HepG2 (cell line): Measurements from ENCODE around the gene MTFP1.

Experiments used
- DPF2 ChIP-seq: sonication (generic); formaldehyde crosslinking; IDR thresholded peaks from 2 replicates; pipeline ENCODE4 v1.4.0; 2020; ENCODE audit warnings: mild to moderate bottlenecking, low read depth, missing genetic modification reagents, borderline replicate concordance
- EZH2 ChIP-seq: conservative IDR thresholded peaks from 2 replicates; pipeline ENCODE4 v1.6.1; 2012; ENCODE audit warnings: mild to moderate bottlenecking, low read depth, low read length, moderate library complexity
- MIXL1 ChIP-seq: IDR thresholded peaks from 2 replicates; pipeline ENCODE4 v1.6.1; 2016
- MXD4 ChIP-seq: IDR thresholded peaks from 2 replicates; pipeline ENCODE4 v1.6.1; 2016; ENCODE audit warnings: mild to moderate bottlenecking, missing biosample characterization, missing genetic modification reagents
- POLR2AphosphoS5 ChIP-seq: IDR thresholded peaks from 2 replicates; pipeline ENCODE4 v1.6.1; 2012; ENCODE audit warnings: low read depth, low read length
- SMC3 ChIP-seq: IDR thresholded peaks from 2 replicates; pipeline ENCODE4 v1.6.1; 2011; ENCODE audit warnings: low read length, improper control_type of control experiment
- TF ChIP-seq, protein P1 (sequence below): sonication (generic); formaldehyde crosslinking; IDR thresholded peaks from 2 replicates; pipeline ENCODE4 v1.4.0; 2020; ENCODE audit warnings: missing genetic modification reagents
- TF ChIP-seq, protein P2 (sequence below): sonication (generic); formaldehyde crosslinking; IDR thresholded peaks from 2 replicates; pipeline ENCODE4 v1.5.0; 2020; ENCODE audit warnings: mild to moderate bottlenecking, missing genetic modification reagents, moderate library complexity
- TF ChIP-seq, protein P3 (sequence below): sonication (generic); formaldehyde crosslinking; IDR thresholded peaks from 2 replicates; pipeline ENCODE4 v1.5.0; 2020; ENCODE audit warnings: missing genetic modification reagents, mild to moderate bottlenecking, borderline replicate concordance

DNA sequence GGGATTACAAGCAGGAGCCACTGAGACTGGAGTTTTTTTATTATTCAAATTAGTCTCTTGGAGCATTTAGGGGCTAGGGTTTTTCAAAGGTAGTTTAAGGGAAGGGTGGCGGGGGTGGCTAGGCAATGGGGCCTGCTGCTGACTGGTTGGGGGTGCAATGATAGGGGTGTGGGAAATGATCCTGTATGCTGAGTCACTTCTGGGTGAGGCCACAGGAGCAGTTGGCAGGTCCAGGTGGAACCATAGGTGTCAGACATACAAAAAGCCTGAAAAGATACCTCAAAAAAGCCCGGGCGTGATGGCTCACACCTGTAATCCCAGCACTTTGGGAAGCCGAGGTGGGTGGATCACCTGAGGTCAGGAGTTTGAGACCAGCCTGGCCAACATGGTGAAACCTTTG is 13.7 kb downstream of the MTFP1 start:
- TF ChIP-seq MXD4 (CRISPR knock-in tag) = no peak
- no peak for TF ChIP-seq SMC3
- TF ChIP-seq, protein P1, sequence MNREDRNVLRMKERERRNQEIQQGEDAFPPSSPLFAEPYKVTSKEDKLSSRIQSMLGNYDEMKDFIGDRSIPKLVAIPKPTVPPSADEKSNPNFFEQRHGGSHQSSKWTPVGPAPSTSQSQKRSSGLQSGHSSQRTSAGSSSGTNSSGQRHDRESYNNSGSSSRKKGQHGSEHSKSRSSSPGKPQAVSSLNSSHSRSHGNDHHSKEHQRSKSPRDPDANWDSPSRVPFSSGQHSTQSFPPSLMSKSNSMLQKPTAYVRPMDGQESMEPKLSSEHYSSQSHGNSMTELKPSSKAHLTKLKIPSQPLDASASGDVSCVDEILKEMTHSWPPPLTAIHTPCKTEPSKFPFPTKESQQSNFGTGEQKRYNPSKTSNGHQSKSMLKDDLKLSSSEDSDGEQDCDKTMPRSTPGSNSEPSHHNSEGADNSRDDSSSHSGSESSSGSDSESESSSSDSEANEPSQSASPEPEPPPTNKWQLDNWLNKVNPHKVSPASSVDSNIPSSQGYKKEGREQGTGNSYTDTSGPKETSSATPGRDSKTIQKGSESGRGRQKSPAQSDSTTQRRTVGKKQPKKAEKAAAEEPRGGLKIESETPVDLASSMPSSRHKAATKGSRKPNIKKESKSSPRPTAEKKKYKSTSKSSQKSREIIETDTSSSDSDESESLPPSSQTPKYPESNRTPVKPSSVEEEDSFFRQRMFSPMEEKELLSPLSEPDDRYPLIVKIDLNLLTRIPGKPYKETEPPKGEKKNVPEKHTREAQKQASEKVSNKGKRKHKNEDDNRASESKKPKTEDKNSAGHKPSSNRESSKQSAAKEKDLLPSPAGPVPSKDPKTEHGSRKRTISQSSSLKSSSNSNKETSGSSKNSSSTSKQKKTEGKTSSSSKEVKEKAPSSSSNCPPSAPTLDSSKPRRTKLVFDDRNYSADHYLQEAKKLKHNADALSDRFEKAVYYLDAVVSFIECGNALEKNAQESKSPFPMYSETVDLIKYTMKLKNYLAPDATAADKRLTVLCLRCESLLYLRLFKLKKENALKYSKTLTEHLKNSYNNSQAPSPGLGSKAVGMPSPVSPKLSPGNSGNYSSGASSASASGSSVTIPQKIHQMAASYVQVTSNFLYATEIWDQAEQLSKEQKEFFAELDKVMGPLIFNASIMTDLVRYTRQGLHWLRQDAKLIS (CRISPR knock-in tag) = no peak
- TF ChIP-seq, protein P2, sequence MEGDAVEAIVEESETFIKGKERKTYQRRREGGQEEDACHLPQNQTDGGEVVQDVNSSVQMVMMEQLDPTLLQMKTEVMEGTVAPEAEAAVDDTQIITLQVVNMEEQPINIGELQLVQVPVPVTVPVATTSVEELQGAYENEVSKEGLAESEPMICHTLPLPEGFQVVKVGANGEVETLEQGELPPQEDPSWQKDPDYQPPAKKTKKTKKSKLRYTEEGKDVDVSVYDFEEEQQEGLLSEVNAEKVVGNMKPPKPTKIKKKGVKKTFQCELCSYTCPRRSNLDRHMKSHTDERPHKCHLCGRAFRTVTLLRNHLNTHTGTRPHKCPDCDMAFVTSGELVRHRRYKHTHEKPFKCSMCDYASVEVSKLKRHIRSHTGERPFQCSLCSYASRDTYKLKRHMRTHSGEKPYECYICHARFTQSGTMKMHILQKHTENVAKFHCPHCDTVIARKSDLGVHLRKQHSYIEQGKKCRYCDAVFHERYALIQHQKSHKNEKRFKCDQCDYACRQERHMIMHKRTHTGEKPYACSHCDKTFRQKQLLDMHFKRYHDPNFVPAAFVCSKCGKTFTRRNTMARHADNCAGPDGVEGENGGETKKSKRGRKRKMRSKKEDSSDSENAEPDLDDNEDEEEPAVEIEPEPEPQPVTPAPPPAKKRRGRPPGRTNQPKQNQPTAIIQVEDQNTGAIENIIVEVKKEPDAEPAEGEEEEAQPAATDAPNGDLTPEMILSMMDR (CRISPR knock-in tag) = no peak
- no peak for TF ChIP-seq POLR2AphosphoS5
- TF ChIP-seq, protein P3, sequence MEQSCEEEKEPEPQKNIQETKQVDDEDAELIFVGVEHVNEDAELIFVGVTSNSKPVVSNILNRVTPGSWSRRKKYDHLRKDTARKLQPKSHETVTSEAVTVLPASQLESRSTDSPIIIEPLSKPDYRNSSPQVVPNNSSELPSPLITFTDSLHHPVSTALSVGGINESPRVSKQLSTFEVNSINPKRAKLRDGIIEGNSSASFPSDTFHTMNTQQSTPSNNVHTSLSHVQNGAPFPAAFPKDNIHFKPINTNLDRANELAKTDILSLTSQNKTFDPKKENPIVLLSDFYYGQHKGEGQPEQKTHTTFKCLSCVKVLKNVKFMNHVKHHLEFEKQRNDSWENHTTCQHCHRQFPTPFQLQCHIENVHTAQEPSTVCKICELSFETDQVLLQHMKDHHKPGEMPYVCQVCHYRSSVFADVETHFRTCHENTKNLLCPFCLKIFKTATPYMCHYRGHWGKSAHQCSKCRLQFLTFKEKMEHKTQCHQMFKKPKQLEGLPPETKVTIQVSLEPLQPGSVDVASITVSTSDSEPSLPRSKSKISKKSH = no peak
- TF ChIP-seq DPF2 (CRISPR knock-in tag) = no peak
- no peak for TF ChIP-seq EZH2
- no peak for TF ChIP-seq MIXL1 (CRISPR knock-in tag)
